22Rv1 (cell line): ENCODE measurements around the gene PCDHB9.
A peak's percentile ranks its signal among the peaks of the same experiment; 100 is the strongest.
"Not testable (repeated sequence)": the region's sequence is repeated elsewhere in the genome, so short reads cannot be mapped to it uniquely, and the experiment has no call there.

Experiments
- H3K27ac ChIP-seq: fragments of 450-650 bp; 2 replicates; pipeline ENCODE4 v1.5.1; 2017
- CTCF ChIP-seq: fragments of 450-650 bp; IDR thresholded peaks from 2 replicates; pipeline ENCODE4 v1.5.1; 2017; ENCODE audit warnings: mild to moderate bottlenecking
- ZFX ChIP-seq: fragments of 450-650 bp; IDR thresholded peaks from 2 replicates; pipeline ENCODE4 v1.6.1; 2017; ENCODE audit warnings: antibody characterized with exemption, borderline replicate concordance

PCDHB9 gene

GRCh38 chr5:141192110-141192725, 5.3 kb downstream of the PCDHB9 start, which contains the start of gene PCDHB10:
TSS of gene PCDHB10 (plus strand) at chr5:141192353. CDS start at chr5:141192553, 200 bp downstream.
- TF ChIP-seq ZFX (no peak), CTCF (peak; percentile 94)
- no peak within 1 kb of the TSS for H3K27ac ChIP-seq

GRCh38 chr5:141194332-141194731, 7.4 kb downstream of the PCDHB9 start:
- H3K27ac ChIP-seq: not testable (repeated sequence)

GRCh38 chr5:141196363-141196762, 9.4 kb downstream of the PCDHB9 start:
- no peak overlapping the region for H3K27ac ChIP-seq
- TF ChIP-seq CTCF (no peak), ZFX (no peak)

GRCh38 chr5:141199359-141200235, 12.6 kb downstream of the PCDHB9 start, which contains the start of gene PCDHB11:
TSS of gene PCDHB11 (plus strand) at chr5:141199627. CDS start at chr5:141199775, 148 bp downstream.
- no peak for TF ChIP-seq ZFX
- peak; percentile 89 for TF ChIP-seq CTCF
- H3K27ac ChIP-seq: no peak within 1 kb of the TSS; the same call in 1 of the 2 replicates

- H3K27ac ChIP-seq: not testable (repeated sequence)
Observed at GRCh38 chr5:141201126-141201525, 14.2 kb downstream of the PCDHB9 start.

- not testable (repeated sequence) for H3K27ac ChIP-seq
Observed at GRCh38 chr5:141201646-141202045, 14.7 kb downstream of the PCDHB9 start.

- TF ChIP-seq CTCF (peak; percentile 76), ZFX (no peak)
Observed at GRCh38 chr5:141208478-141208877, 21.5 kb downstream of the PCDHB9 start, which contains the start of gene PCDHB12. TSS of gene PCDHB12 (plus strand) at chr5:141208719. CDS start at chr5:141208908, 189 bp downstream.

GRCh38 chr5:141210281-141210680, 23.3 kb downstream of the PCDHB9 start:
- H3K27ac ChIP-seq: not testable (repeated sequence)

More at GRCh38 chr5:141208478-141208877, 21.5 kb downstream of the PCDHB9 start, which contains the start of gene PCDHB12:
- H3K27ac ChIP-seq: no peak within 1 kb of the TSS

- not testable (repeated sequence) for H3K27ac ChIP-seq
Observed at GRCh38 chr5:141210849-141211248, 23.9 kb downstream of the PCDHB9 start.
